Measurements from ENCODE around the gene PCGF3. TPM values are rescaled to one million over a fixed set of nuclear protein-coding genes. Genes with fewer than 3 reads are reported as not detected.
A peak's percentile ranks its signal among the peaks of the same experiment; 100 is the strongest.
"Not testable (repeated sequence)": the region's sequence is repeated elsewhere in the genome, so short reads cannot be mapped to it uniquely, and the experiment has no call there.

PCGF3 gene
- total RNA-seq, 1 experiment from 2014 or later, result 34.1 TPM

DNA sequence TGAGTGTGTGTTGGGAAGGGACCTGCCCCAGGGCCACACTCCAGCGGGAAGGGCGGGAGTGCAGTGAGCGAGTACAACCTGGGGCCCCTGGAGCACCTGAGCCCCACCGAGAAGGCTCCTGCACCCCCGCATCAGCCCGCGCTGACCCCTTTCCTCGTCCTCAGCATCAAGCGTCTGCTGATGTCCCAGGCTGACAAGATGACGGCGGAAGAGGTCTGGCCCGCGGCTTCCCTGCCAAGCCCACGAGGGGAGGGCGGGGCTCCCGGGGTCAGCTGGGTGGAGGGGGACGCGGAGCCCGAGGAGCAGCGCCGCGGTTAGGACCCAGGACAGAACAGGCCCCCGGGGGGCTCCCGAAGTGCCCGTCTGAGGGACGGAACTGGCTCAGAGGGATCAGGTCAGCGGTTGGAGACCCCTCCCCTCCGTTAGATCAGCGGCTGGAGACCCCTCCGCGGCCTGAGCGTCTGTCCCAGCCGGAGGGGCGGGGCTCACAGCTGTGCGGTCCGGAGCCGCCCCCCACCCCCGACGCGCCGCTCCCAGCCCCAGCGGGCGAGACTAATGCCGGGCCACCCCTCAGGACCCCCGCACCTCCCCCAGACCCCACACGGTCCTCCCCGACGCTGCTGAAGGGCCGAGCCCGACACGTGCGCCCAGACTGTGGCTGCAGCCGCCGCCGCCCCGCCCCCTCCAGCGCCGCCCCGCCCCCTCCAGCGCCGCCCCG is 24.5 kb upstream of the PCGF3 start:
- in situ Hi-C loops (cut with HindIII; ENCODE audit: low sequenced_read_pairs), result no loop called here
- no peak for DNase-seq (ENCODE audit: low spot score)

- in situ Hi-C loops (cut with HindIII; ENCODE audit: low sequenced_read_pairs), result no loop called here
- DNase-seq (ENCODE audit: low spot score), result no peak
Observed at GRCh38 chr4:681736-682451, 23.7 kb upstream of the PCGF3 start.

- no peak for DNase-seq (ENCODE audit: low spot score)
- in situ Hi-C loops (cut with HindIII; ENCODE audit: low sequenced_read_pairs), result no loop called here
Observed at GRCh38 chr4:682490-683172, 23.0 kb upstream of the PCGF3 start.

- no peak for DNase-seq (ENCODE audit: low spot score)
- in situ Hi-C loops (cut with HindIII; ENCODE audit: low sequenced_read_pairs), result no loop called here
Observed at GRCh38 chr4:683247-683897, 22.3 kb upstream of the PCGF3 start.

GRCh38 chr4:683982-684622 is 21.5 kb upstream of the PCGF3 start:
- peak; percentile 67 for DNase-seq (ENCODE audit: low spot score)
- in situ Hi-C loops (cut with HindIII; ENCODE audit: low sequenced_read_pairs), result no loop called here

DNA sequence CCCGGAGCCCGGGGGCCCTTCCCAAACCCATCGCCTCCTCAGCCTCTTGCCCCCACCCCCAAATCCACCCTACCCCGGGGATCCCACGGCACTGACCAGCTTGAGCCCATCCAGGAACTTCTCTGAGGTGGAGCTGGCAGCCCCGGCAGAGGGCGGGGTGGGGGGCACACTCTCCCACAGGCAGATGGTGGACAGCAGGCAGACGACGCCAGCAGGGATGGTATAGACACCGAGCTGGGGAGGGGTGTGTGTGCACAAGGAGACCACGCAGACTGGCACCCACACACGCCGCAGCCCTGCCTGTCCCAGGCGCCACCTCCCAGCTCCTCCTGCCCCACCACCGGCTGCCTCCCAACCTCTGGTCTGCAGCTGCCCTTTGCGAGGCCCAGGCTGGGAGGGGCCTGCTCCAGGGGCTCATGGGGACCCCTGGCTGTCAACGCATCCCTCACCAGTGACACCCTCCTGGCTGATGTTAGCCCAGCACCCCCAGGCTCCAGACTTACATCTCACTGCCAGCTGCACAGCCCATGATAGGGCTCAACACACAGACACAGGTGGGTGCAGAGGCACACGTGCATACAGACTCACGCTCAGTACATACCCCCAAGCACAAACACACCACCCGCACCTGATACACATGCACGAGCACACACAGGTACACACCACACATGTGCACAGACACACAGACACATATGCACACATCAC is 20.9 kb upstream of the PCGF3 start:
- in situ Hi-C loops (cut with HindIII; ENCODE audit: low sequenced_read_pairs), result no loop called here
- DNase-seq (ENCODE audit: low spot score), result no peak

DNA sequence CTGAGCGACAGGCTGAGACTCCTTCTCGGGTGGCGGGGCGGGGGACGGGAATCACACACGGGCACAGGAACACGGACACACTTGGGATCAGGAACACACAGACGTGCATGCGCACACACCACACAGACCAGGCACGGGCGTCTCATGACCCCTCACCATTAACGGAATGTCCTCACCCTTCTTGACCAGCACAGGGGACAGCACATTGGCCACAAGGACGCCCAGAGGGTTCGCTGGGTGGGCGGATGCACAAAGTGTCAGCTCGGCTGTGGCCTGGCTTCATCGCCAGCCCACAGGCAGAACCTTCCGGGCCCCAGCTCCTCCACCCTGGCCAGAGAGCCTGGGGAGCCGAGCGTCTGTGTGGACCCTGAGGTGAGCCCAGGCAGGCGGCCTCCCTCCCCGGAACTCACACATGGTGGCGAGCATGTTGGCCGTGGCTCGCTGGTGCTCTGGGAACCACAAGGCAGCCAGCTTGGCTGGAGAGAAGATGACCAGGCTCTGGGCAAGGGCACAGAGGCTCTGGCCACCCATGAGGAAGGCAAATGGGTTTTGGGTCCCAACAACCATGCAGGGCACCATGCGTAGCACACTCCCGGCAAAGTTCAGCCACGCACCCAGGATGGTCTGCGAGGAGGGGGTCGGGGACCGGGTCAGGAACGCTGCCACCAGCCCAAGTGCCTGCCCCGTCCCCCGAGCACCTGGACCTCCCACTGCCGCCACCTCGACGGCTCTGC is 19.8 kb upstream of the PCGF3 start:
- in situ Hi-C loops (cut with HindIII; ENCODE audit: low sequenced_read_pairs), result no loop called here
- no peak for DNase-seq (ENCODE audit: low spot score)

DNA sequence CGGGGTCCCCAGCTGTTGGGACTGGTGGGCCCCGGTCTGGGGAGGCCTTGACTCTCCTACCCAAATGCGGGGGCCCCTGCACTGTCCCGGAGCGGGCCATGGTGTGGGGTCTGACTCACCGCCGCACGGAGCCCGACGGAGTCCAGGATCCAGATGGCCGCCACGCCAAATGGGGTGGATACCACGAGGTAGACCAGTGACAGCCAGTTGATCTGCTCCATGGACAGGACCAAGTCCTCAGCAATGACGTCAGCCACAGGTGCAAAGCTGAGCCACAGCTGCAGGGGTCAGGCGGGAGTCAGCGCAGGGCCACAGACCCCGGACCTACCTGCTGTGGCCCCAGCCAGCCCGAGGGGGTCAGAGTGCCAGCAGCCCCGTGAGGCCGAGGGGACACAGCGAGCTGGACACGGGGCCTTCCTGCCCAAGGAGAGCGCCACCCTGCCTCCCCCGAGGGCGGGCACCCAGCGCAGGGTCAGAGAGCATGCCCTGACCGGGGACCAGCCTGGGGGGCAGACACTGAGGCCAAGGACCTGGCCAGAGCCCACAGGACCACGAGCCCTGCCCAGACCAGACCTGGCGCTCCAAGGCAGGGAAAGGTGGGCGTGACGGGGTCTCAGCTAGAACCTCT is 19.1 kb upstream of the PCGF3 start:
- no peak for DNase-seq (ENCODE audit: low spot score)
- in situ Hi-C loops (cut with HindIII; ENCODE audit: low sequenced_read_pairs), result no loop called here

DNA sequence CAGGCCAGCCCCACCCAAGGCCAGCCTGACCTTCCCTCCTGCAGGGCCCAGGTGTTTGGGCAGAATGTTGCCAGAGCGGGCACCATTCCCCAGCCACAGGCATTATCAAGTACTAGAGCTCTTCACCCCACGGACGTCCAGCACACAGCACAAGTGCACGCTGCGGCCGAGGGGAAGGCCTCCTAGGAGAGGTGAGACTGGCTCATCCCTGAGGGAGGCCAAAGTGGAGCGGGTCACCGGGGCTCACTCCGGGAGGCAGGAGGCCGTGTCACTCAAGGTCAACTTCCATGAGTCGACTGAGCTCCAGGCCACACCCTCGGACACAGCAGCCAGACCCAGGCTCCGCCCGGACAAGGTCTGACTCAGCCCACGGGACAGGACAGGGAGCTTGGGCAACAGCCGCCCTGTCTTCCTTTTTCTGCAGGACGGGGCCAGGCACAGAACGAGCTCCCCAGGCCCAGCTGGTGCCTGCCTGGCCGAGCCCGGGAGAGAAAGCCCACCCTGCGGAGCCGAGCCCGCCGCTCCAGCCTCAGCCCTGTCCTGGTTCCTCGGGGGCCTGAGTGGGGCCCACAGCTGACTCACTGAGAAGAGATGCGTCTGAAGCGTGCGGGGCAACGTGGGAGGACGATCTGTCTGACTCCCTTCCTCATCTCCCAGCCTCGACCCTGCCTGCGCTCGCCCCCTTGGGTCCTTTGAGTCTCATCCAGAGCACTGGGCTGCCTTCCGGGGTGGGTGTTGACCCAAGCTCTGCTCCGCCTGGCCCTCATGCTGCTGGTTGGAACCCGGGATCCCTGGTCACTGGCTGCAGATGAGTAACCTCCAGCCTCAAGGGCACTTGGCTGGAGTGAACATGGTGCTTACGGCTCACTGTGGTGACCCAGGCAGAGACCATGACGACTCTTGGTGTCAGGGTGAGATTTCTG is 18.3 kb upstream of the PCGF3 start:
- no peak for DNase-seq (ENCODE audit: low spot score)
- in situ Hi-C loops (cut with HindIII; ENCODE audit: low sequenced_read_pairs), result no loop called here

DNA sequence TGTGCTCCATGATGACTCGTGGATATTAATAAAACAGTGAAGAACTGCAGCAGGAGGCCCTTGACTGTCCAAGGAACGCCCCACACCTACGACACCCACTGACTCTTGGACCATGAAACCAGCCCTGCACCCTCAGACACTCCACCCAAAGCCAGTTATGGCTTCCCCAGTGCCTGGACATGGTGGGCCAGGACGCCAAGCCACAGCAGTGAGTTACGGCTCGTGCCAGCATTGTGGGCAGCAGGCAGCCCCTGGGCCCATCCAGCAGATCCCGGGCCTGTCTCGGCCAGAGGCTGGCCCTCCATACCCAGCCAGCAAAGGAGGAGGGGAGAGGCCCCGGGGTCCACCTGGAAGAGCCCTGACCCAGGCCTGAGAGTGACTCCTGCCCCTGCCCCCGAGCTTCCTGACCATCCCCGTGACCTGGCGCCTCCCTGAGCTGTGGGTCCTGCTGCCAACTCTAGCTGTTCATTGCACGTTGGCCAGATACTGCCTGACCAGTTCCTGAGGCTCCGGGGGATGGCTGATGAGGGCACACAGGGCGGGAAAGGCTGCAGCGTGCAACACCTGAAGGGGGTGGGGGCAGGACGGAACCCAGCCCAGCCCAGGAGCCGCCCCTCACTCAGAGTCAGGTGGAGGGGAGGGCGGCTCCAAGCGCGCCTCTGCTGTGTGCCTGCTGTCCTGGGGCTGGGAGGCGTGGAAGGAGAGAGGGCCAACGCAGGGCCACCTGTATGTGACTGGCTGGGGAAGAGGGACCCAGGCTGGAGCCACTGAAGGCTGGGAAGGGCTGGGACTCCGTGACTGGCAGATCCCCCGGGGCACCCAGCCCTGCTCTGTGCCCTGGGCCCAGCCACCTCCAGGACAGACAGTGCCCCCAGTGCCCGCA is 17.4 kb upstream of the PCGF3 start:
- peak; percentile 34 for DNase-seq (ENCODE audit: low spot score)
- in situ Hi-C loops (cut with HindIII; ENCODE audit: low sequenced_read_pairs), result no loop called here

DNA sequence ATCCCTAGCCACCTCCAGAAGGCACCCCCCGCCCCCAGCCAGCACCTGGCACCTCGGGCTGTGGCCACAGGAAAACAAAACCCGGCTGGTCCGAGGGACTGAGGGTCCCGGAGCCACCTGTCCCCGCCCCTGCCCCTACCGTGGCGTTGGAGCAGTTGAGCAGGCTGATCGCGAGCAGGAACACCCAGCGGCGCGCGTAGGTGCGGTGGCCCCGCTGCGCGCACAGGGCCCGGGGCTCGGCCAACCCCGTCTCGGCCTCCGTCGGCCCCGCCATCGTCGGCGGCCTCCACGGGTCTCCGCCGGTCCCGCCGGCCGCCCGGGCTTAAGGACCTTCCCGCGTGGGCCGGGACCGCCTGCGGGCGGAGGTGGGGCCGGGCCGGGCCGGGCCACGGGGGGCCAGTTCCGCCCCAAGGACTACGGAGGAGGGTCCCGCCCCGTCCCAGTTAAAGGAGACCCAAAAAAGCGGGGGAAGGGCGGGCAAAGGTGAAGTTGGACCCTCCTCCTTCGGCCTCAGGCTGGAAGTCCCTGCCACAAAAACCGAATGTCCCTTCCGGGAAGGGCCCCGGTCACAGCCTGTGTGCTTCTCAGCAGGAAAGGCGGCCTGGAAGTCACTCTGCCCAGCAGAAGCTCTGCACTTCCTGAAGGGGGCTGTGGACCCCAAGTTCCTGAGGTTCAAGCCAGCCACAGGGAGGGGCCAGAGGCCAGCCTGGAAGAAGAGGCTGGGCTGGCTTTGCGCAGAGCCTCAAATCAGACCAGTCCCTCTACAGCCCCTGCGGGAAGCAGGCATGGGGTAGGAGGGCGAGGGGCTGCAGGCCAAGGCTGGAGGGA is 16.6 kb upstream of the PCGF3 start, which contains the start of gene SLC49A3:
Gene SLC49A3 (minus strand): TSS at position 298 of the 828 bp plus-strand sequence. CDS start 24 bp downstream, at position 274.
- in situ Hi-C loops (cut with HindIII; ENCODE audit: low sequenced_read_pairs), result no loop called here
- DNase-seq (ENCODE audit: low spot score), result no peak

- DNase-seq (ENCODE audit: low spot score), result no peak
- in situ Hi-C loops (cut with HindIII; ENCODE audit: low sequenced_read_pairs), result no loop called here
Observed at GRCh38 chr4:689723-690122, 15.9 kb upstream of the PCGF3 start.

DNA sequence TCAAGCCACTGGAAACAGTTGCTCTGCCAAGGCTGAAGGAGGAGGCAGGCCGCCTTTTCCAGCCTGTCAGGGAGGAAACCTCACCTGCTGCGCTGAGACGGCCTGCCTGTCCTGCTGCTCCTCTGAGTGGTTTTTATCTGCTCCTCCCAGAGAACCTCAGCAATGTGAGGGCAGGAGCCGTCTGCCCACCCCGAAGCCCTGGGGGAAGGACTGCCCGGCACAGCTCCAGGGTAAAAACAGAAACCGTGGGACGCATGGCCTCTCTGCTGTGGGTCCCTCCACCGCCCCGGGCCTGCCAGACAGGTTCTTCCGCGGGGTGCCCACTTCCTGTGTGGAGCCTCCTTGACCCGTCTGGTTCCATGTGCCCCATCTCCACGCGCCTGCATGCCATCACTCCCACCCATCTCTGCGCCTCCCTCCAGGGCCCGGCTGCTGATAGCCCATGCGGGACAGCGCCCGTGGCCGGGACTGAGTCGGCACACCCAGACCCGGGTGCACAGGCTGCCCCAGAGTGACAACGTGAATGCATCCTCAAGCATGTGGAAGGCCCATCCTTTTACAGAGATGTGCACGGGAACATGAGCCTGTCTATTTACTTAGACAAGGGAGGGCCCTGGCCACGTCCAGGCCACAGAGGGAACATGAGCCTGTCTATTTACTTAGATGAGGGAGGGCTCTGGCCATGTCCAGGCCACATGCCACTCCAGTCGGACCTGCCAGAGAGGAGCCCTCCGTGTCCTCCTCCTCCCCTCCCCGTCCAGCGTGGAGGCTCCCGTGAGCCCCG is 12.7 kb upstream of the PCGF3 start:
- in situ Hi-C loops (cut with HindIII; ENCODE audit: low sequenced_read_pairs), result no loop called here
- DNase-seq (ENCODE audit: low spot score), result no peak

GRCh38 chr4:694341-694940 is 11.2 kb upstream of the PCGF3 start:
- DNase-seq (ENCODE audit: low spot score); in situ Hi-C loops (cut with HindIII; ENCODE audit: low sequenced_read_pairs): not testable (repeated sequence)
